ENCODE measurements around the gene GCLC. TPM values are rescaled to one million over a fixed set of nuclear protein-coding genes. Genes with fewer than 3 reads are reported as not detected.

The GCLC gene
- total RNA-seq (10 to 100 TPM; 33.3 to 37.1 TPM), polyA plus RNA-seq (18.5 TPM)

DNA sequence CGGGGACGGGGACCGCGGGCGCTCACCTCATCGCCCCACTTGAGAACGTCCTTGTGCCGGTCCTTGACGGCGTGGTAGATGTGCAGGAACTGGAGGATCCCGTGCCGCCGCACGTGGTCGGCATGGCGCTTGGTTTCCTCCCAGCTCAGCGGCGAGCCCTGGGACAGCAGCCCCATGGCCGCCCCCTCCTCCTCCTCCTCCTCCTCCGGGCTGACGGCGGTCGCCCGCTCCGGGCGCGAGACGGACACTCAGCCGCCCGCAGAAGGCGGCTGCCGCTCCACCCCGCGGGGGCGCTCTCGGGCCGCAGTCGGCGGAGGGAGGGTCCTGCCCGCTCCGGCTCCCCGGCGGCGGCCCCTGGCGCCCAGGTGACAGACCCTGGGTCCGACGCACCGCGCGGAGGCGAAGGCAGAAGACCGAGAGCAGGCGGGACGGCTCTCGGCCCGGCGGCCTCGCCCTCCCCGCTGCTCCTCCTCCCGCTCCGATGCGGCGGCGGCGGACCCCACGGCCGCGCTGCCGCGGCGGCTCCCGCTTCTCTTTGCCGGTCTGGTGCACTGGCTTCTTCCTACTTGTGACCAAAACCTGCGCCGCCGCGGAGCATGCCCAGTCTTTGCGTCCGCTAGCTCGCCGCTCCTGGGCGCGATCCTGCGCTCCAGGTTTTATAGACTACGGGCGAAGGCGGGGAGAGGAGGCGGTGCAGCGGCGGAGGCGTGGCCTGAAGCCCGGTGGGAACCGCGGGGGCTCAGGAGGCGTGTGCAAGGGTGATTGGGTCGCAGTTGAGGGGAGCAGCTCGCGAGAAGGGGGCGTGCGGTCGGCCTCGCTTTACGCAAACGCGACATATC is at the start of gene GCLC:
TSS of gene GCLC (minus strand) at position 632 of the 839 bp plus-strand sequence. CDS start at position 176, 456 bp downstream.
- ChIA-PET POLR2A (interaction anchor here (0.6 to 2.0 kb wide), 4 partner anchors 84 to 107 kb away, joined by 3 to 14 read pairs (median 6); no protein-coding TSS in a partner anchor), CTCF (interaction anchor here (0.7 to 2.7 kb wide), 13 partner anchors 8 to 549 kb away, joined by 3 to 32 read pairs (median 3); partner anchors contain the start of gene GSTA4)
- Histone ChIP-seq H3K36me3 (ENCODE audit: insufficient read depth, low read length) (no peaks in the 10 kb centered on the region), H3K4me3 (ENCODE audit: low read length) (peak within 1 kb of the TSS; percentile 52), H3K27ac (ENCODE audit: low read depth, low read length) (peak within 1 kb of the TSS; percentile 78), H3K9me3 (ENCODE audit: low read length) (no peaks in the 10 kb centered on the region), H3K27me3 (ENCODE audit: insufficient read depth, low read length, poor library complexity, severe bottlenecking) (no peaks in the 10 kb centered on the region), H3K4me1 (ENCODE audit: insufficient read depth, low read length) (peaks cover 31% of the 10 kb centered on the region)
- DNase-seq = peak; percentile 80 to 91 (median 86)
- peak within 1 kb of the TSS; percentile 78 to 97 (median 90) for H3K27ac Mint-ChIP-seq
- peaks cover 53 to 81% (median 78%) of the 10 kb centered on the region in 3 donors for H3K4me1 Mint-ChIP-seq
- H3K4me3 Mint-ChIP-seq = peak within 1 kb of the TSS; percentile 90 to 98 (median 96)
- H3K36me3 Mint-ChIP-seq = peaks cover 0 to 18% (median 0%) of the 10 kb centered on the region in 3 donors
- H3K9me3 Mint-ChIP-seq = peaks cover 0 to 2% (median 0%) of the 10 kb centered on the region in 5 donors
- H3K27me3 Mint-ChIP-seq = no peaks in the 10 kb centered on the region

DNA sequence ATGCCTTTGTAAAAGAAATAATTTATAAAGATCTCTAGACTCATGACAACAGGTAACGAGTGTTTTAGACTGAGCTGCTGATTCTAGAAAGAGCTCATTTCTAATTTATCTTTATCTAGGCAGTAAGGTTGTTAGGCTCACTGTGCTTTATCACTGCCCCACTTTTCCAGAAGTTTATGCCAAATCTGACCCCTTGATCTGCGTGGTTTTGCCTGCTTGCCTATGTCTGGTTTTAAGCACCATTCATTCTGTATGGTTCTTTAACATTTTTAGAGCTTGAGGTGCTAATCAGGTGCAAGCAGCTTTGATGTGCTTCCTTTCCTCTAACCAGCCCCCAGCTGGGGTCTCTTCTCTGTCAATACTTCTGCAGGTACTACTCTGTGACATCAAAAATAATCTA is 49.7 kb upstream of the GCLC start:
- H3K9me3 Mint-ChIP-seq = peaks cover 0 to 4% (median 3%) of the 10 kb centered on the region in 5 donors
- H3K27me3 Mint-ChIP-seq = peaks cover 0 to 12% of the 10 kb centered on the region in 2 donors
- no peaks in the 10 kb centered on the region for H3K36me3 ChIP-seq (ENCODE audit: insufficient read depth, low read length)
- no peaks in the 10 kb centered on the region for H3K9me3 ChIP-seq (ENCODE audit: low read length)
- no peak overlapping the region for H3K27ac ChIP-seq (ENCODE audit: low read depth, low read length)
- POLR2A ChIA-PET = no interaction called here
- DNase-seq = no peak
- no peaks in the 10 kb centered on the region for H3K27me3 ChIP-seq (ENCODE audit: insufficient read depth, low read length, poor library complexity, severe bottlenecking)
- H3K4me1 ChIP-seq (ENCODE audit: insufficient read depth, low read length) = no peaks in the 10 kb centered on the region
- no peak overlapping the region for H3K4me3 Mint-ChIP-seq
- no peak overlapping the region for H3K27ac Mint-ChIP-seq
- H3K4me3 ChIP-seq (ENCODE audit: low read length) = no peak overlapping the region
- CTCF ChIA-PET = interaction anchor here (1.3 kb wide), 1 partner anchor 57 kb away, joined by 3 read pairs; no protein-coding TSS in a partner anchor
- H3K36me3 Mint-ChIP-seq = peaks cover 0 to 4% (median 0%) of the 10 kb centered on the region in 3 donors
- no peaks in the 10 kb centered on the region for H3K4me1 Mint-ChIP-seq

DNA sequence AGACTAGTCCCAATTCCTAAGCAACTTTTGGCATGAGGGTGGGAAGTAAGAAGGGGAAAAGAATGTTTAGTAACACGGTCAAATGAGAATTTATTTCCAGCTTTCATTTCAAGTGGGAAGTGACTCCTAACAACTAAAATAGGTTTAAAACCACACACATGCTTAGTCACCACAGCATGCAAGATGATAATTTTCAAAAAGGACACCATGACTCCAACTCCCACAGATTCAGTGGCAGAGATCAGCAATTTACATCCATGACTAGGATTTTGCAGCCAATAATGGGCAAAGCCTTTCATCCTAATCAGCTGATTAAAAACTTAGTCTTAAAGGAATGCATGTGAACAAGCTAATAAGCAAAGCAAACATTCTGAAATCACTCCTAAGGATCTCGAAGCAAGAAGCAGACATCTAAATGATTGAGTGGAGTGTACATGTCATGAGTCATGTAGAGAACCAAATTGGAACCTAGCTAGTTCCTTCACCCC is 48.1 kb upstream of the GCLC start:
- Mint-ChIP-seq H3K27ac (no peak overlapping the region), H3K36me3 (peaks cover 0 to 4% (median 0%) of the 10 kb centered on the region in 3 donors)
- CTCF ChIA-PET = interaction anchor here (1.3 kb wide), 1 partner anchor 24 kb away, joined by 3 read pairs; no protein-coding TSS in a partner anchor

DNA sequence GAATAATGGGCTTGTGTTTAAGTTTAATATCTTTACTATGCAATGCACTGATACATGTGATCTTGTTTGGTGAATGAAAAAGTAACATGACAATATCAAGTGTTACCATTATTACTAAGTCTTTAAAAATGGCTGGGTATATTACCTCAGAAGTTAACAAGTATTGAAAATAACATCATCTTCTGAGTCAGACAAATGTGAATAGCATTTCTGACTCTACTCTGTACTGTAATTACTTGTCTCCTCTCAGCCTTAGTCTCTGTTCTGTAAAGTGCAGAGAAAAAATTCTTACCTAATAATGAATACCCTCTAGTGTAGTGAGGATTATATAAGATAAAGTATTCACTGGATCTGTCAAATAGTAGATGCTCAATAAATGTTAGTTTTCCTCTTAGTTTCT is 47.0 kb upstream of the GCLC start:
- H3K27ac ChIP-seq (ENCODE audit: low read depth, low read length) = no peak overlapping the region
- no peaks in the 10 kb centered on the region for H3K27me3 ChIP-seq (ENCODE audit: insufficient read depth, low read length, poor library complexity, severe bottlenecking)
- no peaks in the 10 kb centered on the region for H3K4me1 Mint-ChIP-seq
- no peaks in the 10 kb centered on the region for H3K36me3 Mint-ChIP-seq
- no peaks in the 10 kb centered on the region for H3K9me3 ChIP-seq (ENCODE audit: low read length)
- DNase-seq = no peak
- H3K4me1 ChIP-seq (ENCODE audit: insufficient read depth, low read length) = no peaks in the 10 kb centered on the region
- no peak overlapping the region for H3K27ac Mint-ChIP-seq
- CTCF ChIA-PET = interaction anchor here (1.3 kb wide), 1 partner anchor 26 kb away, joined by 3 read pairs; no protein-coding TSS in a partner anchor
- H3K9me3 Mint-ChIP-seq = peaks cover 0 to 3% (median 0%) of the 10 kb centered on the region in 5 donors
- POLR2A ChIA-PET = no interaction called here
- no peak overlapping the region for H3K4me3 Mint-ChIP-seq
- H3K4me3 ChIP-seq (ENCODE audit: low read length) = no peak overlapping the region
- H3K27me3 Mint-ChIP-seq = peaks cover 0 to 12% of the 10 kb centered on the region in 2 donors
- no peaks in the 10 kb centered on the region for H3K36me3 ChIP-seq (ENCODE audit: insufficient read depth, low read length)

More for the DNA sequence above, 48.1 kb upstream of the GCLC start:
- DNase-seq = no peak
- Mint-ChIP-seq H3K4me1 (no peaks in the 10 kb centered on the region), H3K4me3 (no peak overlapping the region), H3K9me3 (peaks cover 0 to 4% (median 3%) of the 10 kb centered on the region in 5 donors), H3K27me3 (peaks cover 0 to 12% of the 10 kb centered on the region in 2 donors)
- no peaks in the 10 kb centered on the region for H3K36me3 ChIP-seq (ENCODE audit: insufficient read depth, low read length)
- no peak overlapping the region for H3K4me3 ChIP-seq (ENCODE audit: low read length)
- no peaks in the 10 kb centered on the region for H3K27me3 ChIP-seq (ENCODE audit: insufficient read depth, low read length, poor library complexity, severe bottlenecking)
- H3K9me3 ChIP-seq (ENCODE audit: low read length) = no peaks in the 10 kb centered on the region
- no peak overlapping the region for H3K27ac ChIP-seq (ENCODE audit: low read depth, low read length)
- H3K4me1 ChIP-seq (ENCODE audit: insufficient read depth, low read length) = no peaks in the 10 kb centered on the region
- POLR2A ChIA-PET = no interaction called here

- POLR2A ChIA-PET = no interaction called here
- peaks cover 0 to 12% of the 10 kb centered on the region in 2 donors for H3K27me3 Mint-ChIP-seq
These were observed 44.1 kb upstream of the GCLC start for GRCh38 chr6:53588816-53589509.

GRCh38 chr6:53587291-53587690 is 42.4 kb upstream of the GCLC start:
- Mint-ChIP-seq H3K27me3 (peaks cover 0 to 12% of the 10 kb centered on the region in 2 donors), H3K9me3 (no peaks in the 10 kb centered on the region), H3K4me3 (no peak overlapping the region), H3K27ac (peak overlapping the region in 1 of 8 donors; percentile 10), H3K4me1 (peaks cover 0 to 4% (median 0%) of the 10 kb centered on the region in 3 donors), H3K36me3 (no peaks in the 10 kb centered on the region)
- ChIA-PET CTCF (no interaction called here), POLR2A (no interaction called here)
- no peak for DNase-seq
- H3K36me3 ChIP-seq (ENCODE audit: insufficient read depth, low read length) = no peaks in the 10 kb centered on the region
- no peaks in the 10 kb centered on the region for H3K27me3 ChIP-seq (ENCODE audit: insufficient read depth, low read length, poor library complexity, severe bottlenecking)
- no peaks in the 10 kb centered on the region for H3K9me3 ChIP-seq (ENCODE audit: low read length)
- H3K27ac ChIP-seq (ENCODE audit: low read depth, low read length) = no peak overlapping the region
- H3K4me3 ChIP-seq (ENCODE audit: low read length) = no peak overlapping the region
- no peaks in the 10 kb centered on the region for H3K4me1 ChIP-seq (ENCODE audit: insufficient read depth, low read length)

More at GRCh38 chr6:53588816-53589509, 44.1 kb upstream of the GCLC start:
- no peaks in the 10 kb centered on the region for H3K9me3 ChIP-seq (ENCODE audit: low read length)
- no peaks in the 10 kb centered on the region for H3K36me3 ChIP-seq (ENCODE audit: insufficient read depth, low read length)
- Mint-ChIP-seq H3K9me3 (no peaks in the 10 kb centered on the region), H3K4me3 (no peak overlapping the region), H3K4me1 (no peaks in the 10 kb centered on the region), H3K36me3 (no peaks in the 10 kb centered on the region), H3K27ac (no peak overlapping the region)
- CTCF ChIA-PET = no interaction called here
- H3K4me1 ChIP-seq (ENCODE audit: insufficient read depth, low read length) = no peaks in the 10 kb centered on the region
- H3K27me3 ChIP-seq (ENCODE audit: insufficient read depth, low read length, poor library complexity, severe bottlenecking) = no peaks in the 10 kb centered on the region
- DNase-seq = no peak
- H3K4me3 ChIP-seq (ENCODE audit: low read length) = no peak overlapping the region
- no peak overlapping the region for H3K27ac ChIP-seq (ENCODE audit: low read depth, low read length)

DNA sequence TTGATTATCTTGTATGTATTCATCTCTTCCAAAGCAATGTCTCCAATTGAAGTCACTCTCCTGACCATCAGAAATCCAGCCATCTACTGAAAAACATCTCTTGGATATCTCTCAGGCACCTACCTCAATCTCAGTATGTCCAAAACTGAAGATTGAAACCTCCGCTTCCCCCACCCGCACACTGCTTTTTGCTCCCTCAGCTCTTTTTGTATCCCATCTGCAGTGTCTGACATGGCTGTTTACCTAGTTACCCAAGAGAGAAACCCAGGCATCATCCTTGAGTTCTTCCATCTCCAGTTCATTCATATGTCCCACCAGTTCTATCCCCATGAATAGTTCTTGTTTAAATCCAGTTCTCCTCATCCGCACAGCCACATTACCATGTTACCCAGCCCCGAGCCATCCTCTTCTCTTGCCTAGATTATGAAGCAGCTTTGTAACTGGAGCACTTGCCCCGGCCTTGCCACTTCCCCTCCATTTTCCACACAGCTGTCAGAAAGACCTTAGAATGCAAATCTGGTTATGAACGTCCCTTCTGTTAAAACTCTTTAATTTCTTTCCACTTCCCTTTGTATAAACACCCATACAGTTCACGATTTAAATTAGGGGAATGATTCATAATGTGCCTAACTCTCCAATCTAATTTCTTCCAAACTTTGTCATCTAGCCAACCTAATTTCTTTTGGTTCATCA is 40.5 kb upstream of the GCLC start:
- ChIA-PET CTCF (no interaction called here), POLR2A (no interaction called here)
- Mint-ChIP-seq H3K27me3 (peaks cover 0 to under 1% of the 10 kb centered on the region in 2 donors), H3K27ac (no peak overlapping the region), H3K4me1 (peaks cover 0 to 4% (median 0%) of the 10 kb centered on the region in 3 donors), H3K36me3 (no peaks in the 10 kb centered on the region), H3K4me3 (no peak overlapping the region), H3K9me3 (no peaks in the 10 kb centered on the region)
- no peaks in the 10 kb centered on the region for H3K9me3 ChIP-seq (ENCODE audit: low read length)
- no peaks in the 10 kb centered on the region for H3K27me3 ChIP-seq (ENCODE audit: insufficient read depth, low read length, poor library complexity, severe bottlenecking)
- H3K36me3 ChIP-seq (ENCODE audit: insufficient read depth, low read length) = no peaks in the 10 kb centered on the region
- no peak for DNase-seq
- no peaks in the 10 kb centered on the region for H3K4me1 ChIP-seq (ENCODE audit: insufficient read depth, low read length)
- H3K27ac ChIP-seq (ENCODE audit: low read depth, low read length) = no peak overlapping the region
- H3K4me3 ChIP-seq (ENCODE audit: low read length) = no peak overlapping the region
